ENCODE results near the gene SLC48A1. TPM values are rescaled to one million over a fixed set of nuclear protein-coding genes. Genes with fewer than 3 reads are reported as not detected.

The SLC48A1 gene
- total and polyA plus RNA-seq, 10 of the 15 experiments (the other 5 are each of a cell fraction or from before 2014, with no cell fraction given) = 1.1 to 4.9 (median 1.9) TPM

GRCh38 chr12:47814539-47815170, 41.6 kb downstream of the SLC48A1 start:
- H3K4me1 ChIP-seq (ENCODE audit: control insufficient read depth, insufficient read depth, low read length) = peaks cover 65% of the 10 kb centered on the region
- peak overlapping the region; percentile 85 for H3K27ac ChIP-seq (ENCODE audit: control insufficient read depth, insufficient read depth)
- no peak overlapping the region for H2AFZ ChIP-seq (ENCODE audit: control insufficient read depth, low read depth, low read length)
- peaks cover 33% of the 10 kb centered on the region for H3K79me2 ChIP-seq (ENCODE audit: control insufficient read depth, insufficient read depth, low read length)
- ATAC-seq = no peak
- H3K9me3 ChIP-seq (replicated peaks; ENCODE audit: control insufficient read depth, insufficient read depth, low read length) = no peaks in the 10 kb centered on the region
- ChIA-PET CTCF (interaction anchor here (1.1 to 8.8 kb wide), 8 partner anchors 7 to 73 kb away, joined by 3 to 85 read pairs (median 6); no protein-coding TSS in a partner anchor), POLR2A (interaction anchor here (4.3 kb wide), 1 partner anchor 19 kb away, joined by 46 read pairs; no protein-coding TSS in a partner anchor), RAD21 (ENCODE audit: unreplicated experiment) (interaction anchor here (3.4 to 9.0 kb wide), 2 partner anchors 17 to 20 kb away, joined by 16 to 202 read pairs; no protein-coding TSS in a partner anchor), SMC1A (ENCODE audit: uncharacterized antibody, unreplicated experiment) (interaction anchor here (1.0 to 3.8 kb wide), 4 partner anchors 12 to 23 kb away, joined by 3 to 22 read pairs (median 9); no protein-coding TSS in a partner anchor)
- H3K27me3 ChIP-seq (replicated peaks in 1 of 2; ENCODE audit: control insufficient read depth in 2 of 2, insufficient read depth in 2 of 2, low read length in 1 of 2) = peaks cover 0 to 3% of the 10 kb centered on the region in 2 experiments; a peak in 2 of 4 replicates
- no peak for FAIRE-seq
- intact Hi-C loops (cut with micrococcal nuclease; ENCODE audit: unreplicated experiment) = no loop called here
- WGBS (ENCODE audit: insufficient coverage, insufficient replicate concordance, low lambda C conversion rate, missing lambda C conversion rate) = 49% methylated on average over 3 of the region's 3 CpGs
- H3K36me3 ChIP-seq (ENCODE audit: control insufficient read depth in 2 of 2, insufficient read depth in 2 of 2, low read length in 1 of 2) = no peaks in the 10 kb centered on the region; a peak in 1 of 4 replicates
- peak overlapping the region; percentile 74; the same call in 1 of the 2 replicates for H3K9ac ChIP-seq (ENCODE audit: control insufficient read depth, insufficient read depth, low read length)
- no peak overlapping the region for H3K4me3 ChIP-seq
- DNase-seq (ENCODE audit: low read depth, low spot score) = no peak
- in situ Hi-C loops (cut with MboI) = no loop called here
- peak overlapping the region; percentile 92 for H3K4me2 ChIP-seq (ENCODE audit: control insufficient read depth, insufficient read depth)
- H4K20me1 ChIP-seq (ENCODE audit: control insufficient read depth, insufficient read depth) = no peaks in the 10 kb centered on the region; the same call in 1 of the 2 replicates
- BruUV-seq (replicated peaks) = no TSS peak
- TF ChIP-seq TCF3 (IDR thresholded peaks at IDR 0.05; ENCODE audit: borderline replicate concordance, insufficient read depth, low read depth, low read length) (no peak), SMARCA5 (IDR thresholded peaks at IDR 0.05) (no peak), ZNF207 (IDR thresholded peaks at IDR 0.05; ENCODE audit: borderline replicate concordance) (no peak), FOXM1 (IDR thresholded peaks at IDR 0.05; ENCODE audit: low read depth, low read length) (no peak), ASH2L (IDR thresholded peaks at IDR 0.05; ENCODE audit: borderline replicate concordance, low read depth) (no peak), TARDBP (IDR thresholded peaks at IDR 0.05; ENCODE audit: borderline replicate concordance) (no peak), ZZZ3 (IDR thresholded peaks at IDR 0.05; ENCODE audit: control insufficient read depth, insufficient read length, low read depth) (no peak), ZNF592 (IDR thresholded peaks at IDR 0.05) (no peak), ZBTB11 (CRISPR knock-in tag; IDR thresholded peaks at IDR 0.05) (no peak), TAF1 (IDR thresholded peaks at IDR 0.05; ENCODE audit: borderline replicate concordance, low read depth, low read length) (no peak), E2F8 (IDR thresholded peaks at IDR 0.05; ENCODE audit: low read depth, partially characterized antibody) (no peak), DPF2 (IDR thresholded peaks at IDR 0.05) (no peak)
